Choroid plexus epithelial cell (primary cell): ENCODE measurements around the gene APOL3.
A peak's percentile ranks its signal among the peaks of the same experiment; 100 is the strongest.
"Not testable (repeated sequence)": the region's sequence is repeated elsewhere in the genome, so short reads cannot be mapped to it uniquely, and the experiment has no call there.

Experiments used
- DNase-seq: peaks from one replicate; pipeline ENCODE4 v3.0.0-alpha.2; 2010; ENCODE audit warnings: low read depth
- H3K4me3 ChIP-seq: 2 replicates; pipeline ENCODE4 v1.5.1; 2011; ENCODE audit warnings: low read depth, mild to moderate bottlenecking, control low read depth, low read length, moderate library complexity
- CTCF ChIP-seq: conservative IDR thresholded peaks from 2 replicates; pipeline ENCODE4 v1.5.1; 2011; ENCODE audit warnings: low read depth, mild to moderate bottlenecking, control low read depth, inconsistent platforms, low read length, moderate library complexity

The APOL3 gene

DNA sequence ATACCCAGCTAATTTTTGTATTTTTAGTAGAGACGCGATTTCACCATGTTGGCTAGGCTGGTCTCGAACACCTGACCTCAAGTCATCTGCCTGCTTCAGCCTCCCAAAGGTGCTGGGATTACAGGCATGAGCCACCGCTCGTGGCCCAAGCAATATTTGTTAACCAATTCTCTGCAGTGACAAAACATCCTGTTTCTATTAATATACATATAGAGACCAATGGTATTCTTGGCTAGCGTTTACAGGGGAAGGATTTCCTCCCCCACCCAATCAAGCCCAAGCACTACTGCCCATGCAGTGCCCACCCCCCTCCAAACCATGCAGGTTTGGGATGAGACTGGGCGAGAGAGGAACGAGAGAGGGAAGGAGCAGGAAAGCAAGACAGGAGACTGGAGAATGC is 53.1 kb downstream of the APOL3 start:
- no peak overlapping the region for H3K4me3 ChIP-seq

DNA sequence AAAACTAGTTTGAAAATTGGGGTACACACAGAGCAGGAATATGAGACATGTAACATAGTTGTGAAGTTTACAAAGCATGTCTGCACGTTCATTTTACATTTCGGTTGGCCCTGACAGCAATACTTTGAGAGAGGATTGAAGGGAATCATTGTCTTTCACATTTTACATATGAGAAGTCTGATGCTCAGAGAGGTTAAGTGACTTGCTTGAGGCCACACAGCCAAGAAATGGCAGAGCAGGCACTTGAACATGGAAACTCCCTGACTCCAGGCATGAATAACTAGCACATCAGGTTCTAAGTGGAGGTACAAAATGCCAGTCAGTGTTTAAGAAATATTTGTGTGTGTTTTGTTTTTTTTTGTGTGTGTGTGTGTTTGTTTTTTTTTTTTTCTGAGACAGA is 53.6 kb downstream of the APOL3 start:
- no peak for DNase-seq
- no peak overlapping the region for H3K4me3 ChIP-seq
- no peak for TF ChIP-seq CTCF

More for the DNA sequence above, 53.1 kb downstream of the APOL3 start:
- no peak for DNase-seq
- no peak for TF ChIP-seq CTCF

DNA sequence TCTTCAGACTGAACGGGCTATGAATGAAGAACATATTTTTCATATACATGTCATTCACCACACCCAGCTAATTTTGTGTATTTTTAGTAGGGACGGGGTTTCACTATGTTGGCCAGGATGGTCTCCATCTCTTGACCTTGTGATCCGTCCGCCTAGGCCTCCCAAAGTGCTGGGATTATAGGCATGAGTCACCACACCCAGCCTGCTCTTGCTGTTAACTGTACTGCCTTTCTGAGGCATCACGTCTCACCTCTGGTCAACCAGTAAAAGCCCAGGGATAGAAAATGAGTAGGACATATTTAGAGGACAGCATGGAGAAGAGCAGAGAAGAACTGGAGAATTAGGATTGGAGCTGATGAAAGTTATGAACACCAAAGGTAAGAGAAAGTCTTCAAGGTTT is 55.6 kb downstream of the APOL3 start:
- DNase-seq, result no peak
- TF ChIP-seq CTCF, result no peak
- no peak overlapping the region for H3K4me3 ChIP-seq

- no peak for DNase-seq
- TF ChIP-seq CTCF, result peak; percentile 35
- H3K4me3 ChIP-seq, result no peak overlapping the region
These were observed 56.1 kb downstream of the APOL3 start for GRCh38 chr22:36104435-36104834.

DNA sequence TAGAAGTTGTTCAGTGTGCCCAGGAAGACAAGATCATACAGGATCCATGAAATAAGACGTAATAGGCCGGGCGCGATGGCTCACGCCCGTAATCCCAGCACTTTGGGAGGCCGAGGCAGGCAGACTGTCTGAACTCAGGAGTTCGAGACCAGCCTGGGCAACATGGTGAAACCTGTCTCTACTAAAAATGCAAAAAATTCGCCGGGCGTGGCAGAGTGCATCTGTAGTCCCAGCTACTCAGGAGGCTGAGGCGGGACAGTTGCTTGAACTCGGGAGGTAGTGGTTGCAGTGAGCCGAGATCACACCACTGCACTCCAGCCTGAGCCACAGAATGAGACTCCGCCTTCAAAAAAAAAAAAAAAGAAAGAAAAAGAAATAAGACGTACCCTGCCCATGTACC is 56.7 kb downstream of the APOL3 start:
- TF ChIP-seq CTCF, result no peak
- DNase-seq, result no peak
- H3K4me3 ChIP-seq, result no peak overlapping the region

DNA sequence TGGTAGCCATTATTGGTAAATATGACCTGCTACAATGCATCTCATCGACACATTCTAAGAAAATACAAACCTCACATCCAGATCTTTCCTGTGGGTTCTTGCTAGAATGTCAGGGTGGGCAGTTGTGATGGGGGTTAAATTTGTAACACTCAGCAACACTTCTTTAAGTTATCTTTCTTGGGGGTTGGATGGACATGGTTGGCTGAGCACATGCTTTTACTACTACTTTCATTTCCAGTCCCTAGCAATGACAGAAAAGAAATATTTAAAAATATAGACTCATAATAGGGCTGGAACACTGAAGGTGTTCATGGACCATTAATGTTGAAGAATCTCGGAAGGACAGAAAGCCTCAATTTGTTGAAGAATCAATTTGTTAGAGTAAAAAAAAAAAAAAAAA is 57.6 kb downstream of the APOL3 start:
- no peak for TF ChIP-seq CTCF
- no peak overlapping the region for H3K4me3 ChIP-seq
- DNase-seq, result no peak

DNA sequence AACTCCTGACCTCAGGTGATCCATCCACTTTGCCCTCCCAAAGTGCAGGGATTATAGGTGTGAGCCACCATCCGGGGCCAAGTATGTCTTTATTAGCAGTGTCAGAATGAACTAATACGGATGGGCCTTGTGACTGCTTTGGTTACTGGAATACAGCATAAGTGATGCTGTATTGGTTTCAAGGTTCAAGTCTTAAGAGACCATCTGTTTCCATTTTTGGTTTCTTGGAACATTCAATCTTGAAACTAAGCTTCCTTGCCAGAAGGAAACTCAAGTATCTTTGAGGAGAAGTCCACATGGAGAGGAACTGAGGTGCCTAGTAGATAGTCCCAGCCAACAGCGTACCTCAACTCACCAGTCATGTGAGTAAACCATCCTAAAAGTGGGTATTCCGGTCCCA is 58.8 kb downstream of the APOL3 start:
- no peak for DNase-seq
- H3K4me3 ChIP-seq, result no peak overlapping the region
- TF ChIP-seq CTCF, result no peak

DNA sequence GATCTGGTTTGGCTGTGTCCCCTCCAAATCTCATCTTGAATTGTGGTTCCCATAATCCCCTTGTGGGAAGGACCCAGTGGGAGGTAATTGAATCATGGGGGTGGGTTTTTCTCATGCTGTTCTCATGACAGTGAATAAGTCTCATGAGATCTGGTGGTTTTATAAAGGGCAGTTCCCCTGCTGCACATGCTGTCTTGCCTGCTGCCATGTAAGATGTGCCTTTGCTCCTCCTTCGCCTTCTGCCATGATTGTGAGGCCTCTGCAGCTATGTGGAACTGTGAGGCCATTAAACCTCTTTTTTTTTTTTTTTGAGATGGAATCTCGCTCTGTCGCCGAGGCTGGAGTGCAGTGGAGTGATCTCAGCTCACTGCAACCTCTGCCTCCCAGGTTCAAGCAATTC is 59.6 kb downstream of the APOL3 start:
- not testable (repeated sequence) for DNase-seq, H3K4me3 ChIP-seq
